Measurements from ENCODE around the gene ANGPT4. TPM values are rescaled to one million over a fixed set of nuclear protein-coding genes. Genes with fewer than 3 reads are reported as not detected.

The ANGPT4 gene
- total RNA-seq, 2 experiments from 2014 or later, result not detected

GRCh38 chr20:891706-892080 lies 24.4 kb downstream of the ANGPT4 start:
- Mint-ChIP-seq H3K4me1 (ENCODE audit: low read depth) (no peaks in the 10 kb centered on the region), H3K27ac (no peak overlapping the region), H3K27me3 (ENCODE audit: low read depth) (peaks cover 14% of the 10 kb centered on the region), H3K9me3 (ENCODE audit: insufficient read depth) (no peaks in the 10 kb centered on the region), H3K4me3 (no peak overlapping the region), H3K36me3 (ENCODE audit: low read depth) (no peaks in the 10 kb centered on the region)
- DNase-seq (no peak), ATAC-seq (no peak)
- CTCF ChIA-PET, result no interaction called here
- POLR2A ChIA-PET, result no interaction called here

GRCh38 chr20:891058-891705 lies 25.0 kb downstream of the ANGPT4 start:
- POLR2A ChIA-PET, result no interaction called here
- no peak overlapping the region for H3K4me3 Mint-ChIP-seq
- DNase-seq, result no peak
- no peaks in the 10 kb centered on the region for H3K36me3 Mint-ChIP-seq (ENCODE audit: low read depth)
- no peaks in the 10 kb centered on the region for H3K4me1 Mint-ChIP-seq (ENCODE audit: low read depth)
- H3K27me3 Mint-ChIP-seq (ENCODE audit: low read depth), result peaks cover 16% of the 10 kb centered on the region
- H3K9me3 Mint-ChIP-seq (ENCODE audit: insufficient read depth), result no peaks in the 10 kb centered on the region
- H3K27ac Mint-ChIP-seq, result no peak overlapping the region
- CTCF ChIA-PET, result no interaction called here
- no peak for ATAC-seq

GRCh38 chr20:890666-891057 lies 25.5 kb downstream of the ANGPT4 start:
- no peaks in the 10 kb centered on the region for H3K36me3 Mint-ChIP-seq (ENCODE audit: low read depth)
- no peak overlapping the region for H3K27ac Mint-ChIP-seq
- POLR2A ChIA-PET, result no interaction called here
- no peak overlapping the region for H3K4me3 Mint-ChIP-seq
- H3K27me3 Mint-ChIP-seq (ENCODE audit: low read depth), result peaks cover 19% of the 10 kb centered on the region
- H3K4me1 Mint-ChIP-seq (ENCODE audit: low read depth), result no peaks in the 10 kb centered on the region
- CTCF ChIA-PET, result no interaction called here
- no peak for DNase-seq
- ATAC-seq, result no peak
- no peaks in the 10 kb centered on the region for H3K9me3 Mint-ChIP-seq (ENCODE audit: insufficient read depth)

- CTCF ChIA-PET, result no interaction called here
- H3K4me1 Mint-ChIP-seq (ENCODE audit: low read depth), result no peaks in the 10 kb centered on the region
- no peak overlapping the region for H3K4me3 Mint-ChIP-seq
These were observed 26.1 kb downstream of the ANGPT4 start for GRCh38 chr20:889932-890463.

GRCh38 chr20:889106-889505 lies 27.0 kb downstream of the ANGPT4 start:
- Mint-ChIP-seq H3K9me3 (ENCODE audit: insufficient read depth) (no peaks in the 10 kb centered on the region), H3K27me3 (ENCODE audit: low read depth) (peaks cover 24% of the 10 kb centered on the region), H3K36me3 (ENCODE audit: low read depth) (no peaks in the 10 kb centered on the region), H3K4me1 (ENCODE audit: low read depth) (no peaks in the 10 kb centered on the region), H3K27ac (no peak overlapping the region), H3K4me3 (no peak overlapping the region)
- ATAC-seq, result no peak
- DNase-seq, result no peak
- POLR2A ChIA-PET, result no interaction called here
- CTCF ChIA-PET, result no interaction called here

More at GRCh38 chr20:889932-890463, 26.1 kb downstream of the ANGPT4 start:
- no peak for ATAC-seq
- H3K27me3 Mint-ChIP-seq (ENCODE audit: low read depth), result peaks cover 24% of the 10 kb centered on the region
- no peak overlapping the region for H3K27ac Mint-ChIP-seq
- no peaks in the 10 kb centered on the region for H3K36me3 Mint-ChIP-seq (ENCODE audit: low read depth)
- H3K9me3 Mint-ChIP-seq (ENCODE audit: insufficient read depth), result no peaks in the 10 kb centered on the region
- DNase-seq, result no peak
- POLR2A ChIA-PET, result no interaction called here

GRCh38 chr20:888057-888456 lies 28.1 kb downstream of the ANGPT4 start:
- peaks cover 2% of the 10 kb centered on the region for H3K4me1 Mint-ChIP-seq (ENCODE audit: low read depth)

GRCh38 chr20:887137-887536 lies 29.0 kb downstream of the ANGPT4 start:
- ATAC-seq (no peak), DNase-seq (no peak)
- POLR2A ChIA-PET, result interaction anchor here (0.6 kb wide), 1 partner anchor 18 kb away, joined by 3 read pairs; no protein-coding TSS in a partner anchor
- peaks cover 10% of the 10 kb centered on the region for H3K4me1 Mint-ChIP-seq (ENCODE audit: low read depth)
- peaks cover 15% of the 10 kb centered on the region for H3K27me3 Mint-ChIP-seq (ENCODE audit: low read depth)
- no peaks in the 10 kb centered on the region for H3K9me3 Mint-ChIP-seq (ENCODE audit: insufficient read depth)
- H3K27ac Mint-ChIP-seq, result no peak overlapping the region
- CTCF ChIA-PET, result interaction anchor here (1.2 kb wide), 2 partner anchors 48 to 68 kb away, joined by 3 to 5 read pairs; no protein-coding TSS in a partner anchor
- H3K36me3 Mint-ChIP-seq (ENCODE audit: low read depth), result no peaks in the 10 kb centered on the region
- H3K4me3 Mint-ChIP-seq, result no peak overlapping the region

More at GRCh38 chr20:888057-888456, 28.1 kb downstream of the ANGPT4 start:
- peaks cover 18% of the 10 kb centered on the region for H3K27me3 Mint-ChIP-seq (ENCODE audit: low read depth)
- ChIA-PET CTCF (interaction anchor here (1.2 kb wide), 2 partner anchors 49 to 69 kb away, joined by 3 to 5 read pairs; no protein-coding TSS in a partner anchor), POLR2A (interaction anchor here (1.3 kb wide), 1 partner anchor 28 kb away, joined by 3 read pairs; no protein-coding TSS in a partner anchor)
- H3K27ac Mint-ChIP-seq, result no peak overlapping the region
- no peak overlapping the region for H3K4me3 Mint-ChIP-seq
- ATAC-seq (no peak), DNase-seq (no peak)
- H3K36me3 Mint-ChIP-seq (ENCODE audit: low read depth), result no peaks in the 10 kb centered on the region
- no peaks in the 10 kb centered on the region for H3K9me3 Mint-ChIP-seq (ENCODE audit: insufficient read depth)

- peaks cover 27% of the 10 kb centered on the region for H3K4me1 Mint-ChIP-seq (ENCODE audit: low read depth)
- no peak overlapping the region for H3K27ac Mint-ChIP-seq
- no peak overlapping the region for H3K4me3 Mint-ChIP-seq
- DNase-seq, result peak; percentile 31
- H3K27me3 Mint-ChIP-seq (ENCODE audit: low read depth), result peaks cover 13% of the 10 kb centered on the region
- H3K36me3 Mint-ChIP-seq (ENCODE audit: low read depth), result no peaks in the 10 kb centered on the region
- CTCF ChIA-PET, result no interaction called here
- POLR2A ChIA-PET, result no interaction called here
- peak; percentile 39 for ATAC-seq
- no peaks in the 10 kb centered on the region for H3K9me3 Mint-ChIP-seq (ENCODE audit: insufficient read depth)
These were observed 30.9 kb downstream of the ANGPT4 start for GRCh38 chr20:884983-885952.

- H3K36me3 Mint-ChIP-seq (ENCODE audit: low read depth), result no peaks in the 10 kb centered on the region
- H3K27me3 Mint-ChIP-seq (ENCODE audit: low read depth), result peaks cover 12% of the 10 kb centered on the region
- ChIA-PET POLR2A (no interaction called here), CTCF (interaction anchor here (1.6 kb wide), 1 partner anchor 48 kb away, joined by 3 read pairs; the partner anchor contains the start of gene FAM110A)
- H3K9me3 Mint-ChIP-seq (ENCODE audit: insufficient read depth), result no peaks in the 10 kb centered on the region
- peaks cover 27% of the 10 kb centered on the region for H3K4me1 Mint-ChIP-seq (ENCODE audit: low read depth)
- H3K27ac Mint-ChIP-seq, result peak overlapping the region; percentile 78
- no peak for ATAC-seq
- H3K4me3 Mint-ChIP-seq, result peak overlapping the region; percentile 52
- no peak for DNase-seq
These were observed 34.4 kb downstream of the ANGPT4 start for GRCh38 chr20:881783-882144.

- ChIA-PET CTCF (interaction anchor here (1.6 kb wide), 1 partner anchor 48 kb away, joined by 3 read pairs; the partner anchor contains the start of gene FAM110A), POLR2A (no interaction called here)
These were observed 34.9 kb downstream of the ANGPT4 start for GRCh38 chr20:881051-881782.

GRCh38 chr20:879626-880025 lies 36.5 kb downstream of the ANGPT4 start:
- Mint-ChIP-seq H3K4me3 (no peak overlapping the region), H3K36me3 (ENCODE audit: low read depth) (no peaks in the 10 kb centered on the region), H3K4me1 (ENCODE audit: low read depth) (peaks cover 27% of the 10 kb centered on the region), H3K27ac (no peak overlapping the region), H3K27me3 (ENCODE audit: low read depth) (no peaks in the 10 kb centered on the region), H3K9me3 (ENCODE audit: insufficient read depth) (no peaks in the 10 kb centered on the region)
- POLR2A ChIA-PET, result no interaction called here
- no peak for DNase-seq
- no peak for ATAC-seq
- CTCF ChIA-PET, result no interaction called here

More at GRCh38 chr20:881051-881782, 34.9 kb downstream of the ANGPT4 start:
- Mint-ChIP-seq H3K27me3 (ENCODE audit: low read depth) (peaks cover 9% of the 10 kb centered on the region), H3K4me3 (peak overlapping the region; percentile 52), H3K4me1 (ENCODE audit: low read depth) (peaks cover 27% of the 10 kb centered on the region), H3K36me3 (ENCODE audit: low read depth) (no peaks in the 10 kb centered on the region), H3K27ac (peak overlapping the region; percentile 78), H3K9me3 (ENCODE audit: insufficient read depth) (no peaks in the 10 kb centered on the region)
- DNase-seq, result peak; percentile 59
- peak; percentile 89 for ATAC-seq
